HG03139 (cell line): Measurements from ENCODE around the gene HIPK2.

Experiments
- ATAC-seq: cut with Tn5 transposase; IDR thresholded peaks from one replicate; pipeline ENCODE4 v1.9.1; 2021; ENCODE audit not compliant: unreplicated experiment

Gene HIPK2

GRCh38 chr7:139777948-139778841 is at the start of gene HIPK2:
Gene HIPK2 (minus strand): TSS chr7:139777998. CDS start chr7:139777623, 375 bp downstream.
- ATAC-seq = peak; percentile 42

- ATAC-seq = no peak
Observed at GRCh38 chr7:139827042-139827441, 49.2 kb upstream of the HIPK2 start.

GRCh38 chr7:139825666-139826290 is 48.0 kb upstream of the HIPK2 start:
- no peak for ATAC-seq

GRCh38 chr7:139823959-139824521 is 46.2 kb upstream of the HIPK2 start:
- no peak for ATAC-seq

GRCh38 chr7:139822855-139823254 is 45.1 kb upstream of the HIPK2 start:
- no peak for ATAC-seq

GRCh38 chr7:139821349-139822105 is 43.7 kb upstream of the HIPK2 start:
- ATAC-seq = no peak

- ATAC-seq = no peak
Observed at GRCh38 chr7:139820089-139820488, 42.3 kb upstream of the HIPK2 start.

- no peak for ATAC-seq
Observed at GRCh38 chr7:139817249-139817648, 39.5 kb upstream of the HIPK2 start.

GRCh38 chr7:139813689-139814088 is 35.9 kb upstream of the HIPK2 start:
- ATAC-seq = no peak

- ATAC-seq = no peak
Observed at GRCh38 chr7:139813151-139813550, 35.4 kb upstream of the HIPK2 start.

- ATAC-seq = no peak
Observed at GRCh38 chr7:139811066-139811465, 33.3 kb upstream of the HIPK2 start.

- ATAC-seq = no peak
Observed at GRCh38 chr7:139808846-139809442, 31.1 kb upstream of the HIPK2 start.

GRCh38 chr7:139808427-139808826 is 30.6 kb upstream of the HIPK2 start:
- ATAC-seq = no peak

- no peak for ATAC-seq
Observed at GRCh38 chr7:139807009-139807408, 29.2 kb upstream of the HIPK2 start.

GRCh38 chr7:139804571-139804970 is 26.8 kb upstream of the HIPK2 start:
- ATAC-seq = no peak

- ATAC-seq = no peak
Observed at GRCh38 chr7:139799586-139799985, 21.8 kb upstream of the HIPK2 start.

- no peak for ATAC-seq
Observed at GRCh38 chr7:139798892-139799291, 21.1 kb upstream of the HIPK2 start.

- peak; percentile 68 for ATAC-seq
Observed at GRCh38 chr7:139798221-139798620, 20.4 kb upstream of the HIPK2 start.

GRCh38 chr7:139797607-139798006 is 19.8 kb upstream of the HIPK2 start:
- no peak for ATAC-seq

- no peak for ATAC-seq
Observed at GRCh38 chr7:139791316-139791715, 13.5 kb upstream of the HIPK2 start.

- no peak for ATAC-seq
Observed at GRCh38 chr7:139784648-139785047, 6.8 kb upstream of the HIPK2 start.
